Activated CD8-positive, alpha-beta T cell treated with anti-CD3 and anti-CD28 coated beads, Interleukin-2, amount 10 ng/mL, durations not matched to agents 7 days and 5 days (primary cell): ENCODE data around the gene DDX41. TPM values are rescaled to one million over a fixed set of nuclear protein-coding genes. Genes with fewer than 3 reads are reported as not detected.
A peak's percentile ranks its signal among the peaks of the same experiment; 100 is the strongest.
"Not testable (repeated sequence)": the region's sequence is repeated elsewhere in the genome, so short reads cannot be mapped to it uniquely, and the experiment has no call there.

Source experiments
- ATAC-seq: fragments of 150-1000 bp; cut with Tn5 transposase; one replicate; pipeline ENCODE4 v1.10.0; 2021; ENCODE audit warnings: moderate library complexity
- CTCF ChIA-PET: fragments of 350-600 bp; sonication (Branson Sonifier 250); formaldehyde crosslinking; loops from one replicate; lab custom pipeline; 2021; ENCODE audit warnings: antibody characterized with exemption; lab: Charles Lee
- POLR2A ChIA-PET: fragments of 350-600 bp; sonication (Branson Sonifier 250); formaldehyde crosslinking; loops from one replicate; lab custom pipeline; 2021; ENCODE audit warnings: antibody characterized with exemption; lab: Charles Lee
- DNase-seq: peaks from one replicate; pipeline ENCODE4 v3.0.0-alpha.2; 2020
- H3K27ac Mint-ChIP-seq: one replicate; pipeline ENCODE4 v1.8.0; 2021; ENCODE audit warnings: mild to moderate bottlenecking, mixed read lengths
- H3K27me3 Mint-ChIP-seq: one replicate; pipeline ENCODE4 v1.8.0; 2021; ENCODE audit warnings: low read depth, mixed read lengths
- H3K36me3 Mint-ChIP-seq: one replicate; pipeline ENCODE4 v1.8.0; 2021; ENCODE audit warnings: low read depth, mixed read lengths
- H3K4me1 Mint-ChIP-seq: one replicate; pipeline ENCODE4 v1.8.0; 2021; ENCODE audit warnings: low read depth, mixed read lengths
- H3K4me3 Mint-ChIP-seq: one replicate; pipeline ENCODE4 v1.8.0; 2021; ENCODE audit warnings: mild to moderate bottlenecking, mixed read lengths
- H3K9me3 Mint-ChIP-seq: one replicate; pipeline ENCODE4 v1.8.0; 2022; ENCODE audit warnings: mixed read lengths; ENCODE audit not compliant: insufficient read depth
- total RNA-seq, 2 experiments: library from RNA; stranded (reverse); gene quantifications; one replicate each; pipeline ENCODE4 v1.2.3, GENCODE V29; 2021

The DDX41 gene
- 100 to 1,000 TPM; 135 to 149 TPM for total RNA-seq

- CTCF ChIA-PET = interaction anchor here (0.9 to 2.2 kb wide), 8 partner anchors 8 to 126 kb away, joined by 3 to 18 read pairs (median 4); no protein-coding TSS in a partner anchor
- H3K27ac Mint-ChIP-seq = peak within 1 kb of the TSS; percentile 86
- POLR2A ChIA-PET = interaction anchor here (1.5 kb wide), 1 partner anchor 112 kb away, joined by 4 read pairs; no protein-coding TSS in a partner anchor
- peak within 1 kb of the TSS; percentile 89 for H3K4me3 Mint-ChIP-seq
- H3K4me1 Mint-ChIP-seq = peaks cover 55% of the 10 kb centered on the region
- ATAC-seq (peak; percentile 94), DNase-seq (peak; percentile 98)
- no peaks in the 10 kb centered on the region for H3K27me3 Mint-ChIP-seq
- H3K36me3 Mint-ChIP-seq = peaks cover 59% of the 10 kb centered on the region
- no peaks in the 10 kb centered on the region for H3K9me3 Mint-ChIP-seq
Observed at GRCh38 chr5:177516601-177517568, at the start of gene DDX41. DDX41 (minus strand) TSS chr5:177516961; CDS start chr5:177516945, 16 bp downstream.

- Mint-ChIP-seq H3K4me1 (peaks cover 2% of the 10 kb centered on the region), H3K9me3 (no peaks in the 10 kb centered on the region), H3K36me3 (no peaks in the 10 kb centered on the region), H3K27ac (no peak overlapping the region), H3K27me3 (peaks cover 4% of the 10 kb centered on the region), H3K4me3 (no peak overlapping the region)
- ChIA-PET CTCF (no interaction called here), POLR2A (no interaction called here)
- DNase-seq (no peak), ATAC-seq (no peak)
Observed at GRCh38 chr5:177565046-177565445, 48.3 kb upstream of the DDX41 start.

- H3K9me3 Mint-ChIP-seq, H3K27me3 Mint-ChIP-seq, DNase-seq, ATAC-seq, CTCF ChIA-PET, H3K36me3 Mint-ChIP-seq, POLR2A ChIA-PET, H3K27ac Mint-ChIP-seq, H3K4me3 Mint-ChIP-seq: not testable (repeated sequence)
- H3K4me1 Mint-ChIP-seq = peaks cover 22% of the 10 kb centered on the region
Observed at GRCh38 chr5:177559446-177559941, 42.7 kb upstream of the DDX41 start.

- ChIA-PET POLR2A (no interaction called here), CTCF (interaction anchor here (0.9 kb wide), 1 partner anchor 9 kb away, joined by 3 read pairs; no protein-coding TSS in a partner anchor)
- Mint-ChIP-seq H3K4me3 (no peak overlapping the region), H3K4me1 (peaks cover 31% of the 10 kb centered on the region), H3K9me3 (no peaks in the 10 kb centered on the region), H3K27ac (peak overlapping the region; percentile 57), H3K36me3 (peaks cover 1% of the 10 kb centered on the region), H3K27me3 (no peaks in the 10 kb centered on the region)
- ATAC-seq = no peak
- no peak for DNase-seq
Observed at GRCh38 chr5:177557796-177558195, 41.0 kb upstream of the DDX41 start.

- DNase-seq = peak; percentile 54
- H3K9me3 Mint-ChIP-seq = no peaks in the 10 kb centered on the region
- H3K36me3 Mint-ChIP-seq = peaks cover 6% of the 10 kb centered on the region
- H3K4me3 Mint-ChIP-seq = no peak overlapping the region
- no peaks in the 10 kb centered on the region for H3K27me3 Mint-ChIP-seq
- POLR2A ChIA-PET = no interaction called here
- peaks cover 37% of the 10 kb centered on the region for H3K4me1 Mint-ChIP-seq
- peak; percentile 14 for ATAC-seq
- peak overlapping the region; percentile 57 for H3K27ac Mint-ChIP-seq
- CTCF ChIA-PET = no interaction called here
Observed at GRCh38 chr5:177557041-177557647, 40.4 kb upstream of the DDX41 start.

GRCh38 chr5:177555665-177556064 lies 38.9 kb upstream of the DDX41 start:
- peaks cover 40% of the 10 kb centered on the region for H3K4me1 Mint-ChIP-seq
- ChIA-PET POLR2A (no interaction called here), CTCF (no interaction called here)
- H3K36me3 Mint-ChIP-seq = peaks cover 19% of the 10 kb centered on the region
- no peak for DNase-seq
- no peak overlapping the region for H3K4me3 Mint-ChIP-seq
- H3K27ac Mint-ChIP-seq = no peak overlapping the region
- H3K27me3 Mint-ChIP-seq = no peaks in the 10 kb centered on the region
- no peak for ATAC-seq
- H3K9me3 Mint-ChIP-seq = no peaks in the 10 kb centered on the region

GRCh38 chr5:177555228-177555627 lies 38.5 kb upstream of the DDX41 start:
- Mint-ChIP-seq H3K27me3 (no peaks in the 10 kb centered on the region), H3K9me3 (no peaks in the 10 kb centered on the region), H3K4me3 (peak overlapping the region; percentile 85), H3K36me3 (peaks cover 21% of the 10 kb centered on the region), H3K27ac (no peak overlapping the region), H3K4me1 (peaks cover 40% of the 10 kb centered on the region)
- ATAC-seq (no peak), DNase-seq (no peak)
- ChIA-PET POLR2A (no interaction called here), CTCF (no interaction called here)

- peak; percentile 96 for ATAC-seq
- CTCF ChIA-PET = no interaction called here
- Mint-ChIP-seq H3K9me3 (no peaks in the 10 kb centered on the region), H3K27ac (peak within 1 kb of the TSS; percentile 80), H3K4me1 (peaks cover 40% of the 10 kb centered on the region), H3K4me3 (peak within 1 kb of the TSS; percentile 85), H3K36me3 (peaks cover 24% of the 10 kb centered on the region), H3K27me3 (no peaks in the 10 kb centered on the region)
- DNase-seq = peak; percentile 97
- POLR2A ChIA-PET = interaction anchor here (1.3 kb wide), 1 partner anchor 9 kb away, joined by 4 read pairs; no protein-coding TSS in a partner anchor
Observed at GRCh38 chr5:177554474-177555111, 37.8 kb upstream of the DDX41 start, which contains the start of gene FAM193B. FAM193B (minus strand) TSS chr5:177554563; CDS start chr5:177554458, 105 bp downstream.

GRCh38 chr5:177553671-177554429 lies 37.1 kb upstream of the DDX41 start:
- DNase-seq (peak; percentile 54), ATAC-seq (peak; percentile 59)
- peak overlapping the region; percentile 85 for H3K4me3 Mint-ChIP-seq
- H3K4me1 Mint-ChIP-seq = peaks cover 40% of the 10 kb centered on the region
- H3K27ac Mint-ChIP-seq = peak overlapping the region; percentile 62
- no peaks in the 10 kb centered on the region for H3K27me3 Mint-ChIP-seq
- H3K36me3 Mint-ChIP-seq = peaks cover 26% of the 10 kb centered on the region
- H3K9me3 Mint-ChIP-seq = no peaks in the 10 kb centered on the region
- CTCF ChIA-PET = no interaction called here
- POLR2A ChIA-PET = interaction anchor here (1.3 kb wide), 1 partner anchor 9 kb away, joined by 4 read pairs; no protein-coding TSS in a partner anchor

- Mint-ChIP-seq H3K27ac (peak overlapping the region; percentile 74), H3K36me3 (peaks cover 26% of the 10 kb centered on the region), H3K9me3 (no peaks in the 10 kb centered on the region), H3K4me1 (peaks cover 40% of the 10 kb centered on the region), H3K27me3 (no peaks in the 10 kb centered on the region), H3K4me3 (peak overlapping the region; percentile 79)
- DNase-seq (no peak), ATAC-seq (no peak)
- POLR2A ChIA-PET = interaction anchor here (1.3 kb wide), 2 partner anchors 8 to 46 kb away, joined by 3 to 4 read pairs; no protein-coding TSS in a partner anchor
- CTCF ChIA-PET = no interaction called here
Observed at GRCh38 chr5:177552839-177553455, 36.2 kb upstream of the DDX41 start.
